Fibroblast of the aortic adventitia (primary cell): Measurements from ENCODE around the gene NFE2L1. TPM values are rescaled to one million over a fixed set of nuclear protein-coding genes. Genes with fewer than 3 reads are reported as not detected.
A peak's percentile ranks its signal among the peaks of the same experiment; 100 is the strongest.
"Not testable (repeated sequence)": the region's sequence is repeated elsewhere in the genome, so short reads cannot be mapped to it uniquely, and the experiment has no call there.

Experiments used
- DNase-seq: peaks from one replicate; pipeline ENCODE4 v3.0.0-alpha.2; 2010; ENCODE audit warnings: low read depth
- H3K4me3 ChIP-seq: 2 replicates; pipeline ENCODE4 v1.5.1; 2011; ENCODE audit warnings: low read depth, mild to moderate bottlenecking, control low read depth, low read length, moderate library complexity
- CTCF ChIP-seq: IDR thresholded peaks from 2 replicates; pipeline ENCODE4 v1.5.1; 2011; ENCODE audit warnings: mild to moderate bottlenecking, low read length, control low read depth, inconsistent platforms; ENCODE audit not compliant: insufficient read depth
- total RNA-seq: library from RNA; depleted of rRNA; stranded (reverse); fragments of >200 nt; gene quantifications from 2 replicates; pipeline ENCODE4 v1.2.3, GENCODE V29; 2012; ENCODE audit warnings: low replicate concordance

NFE2L1 gene
- total RNA-seq, 1 donor, result 103 TPM

DNA sequence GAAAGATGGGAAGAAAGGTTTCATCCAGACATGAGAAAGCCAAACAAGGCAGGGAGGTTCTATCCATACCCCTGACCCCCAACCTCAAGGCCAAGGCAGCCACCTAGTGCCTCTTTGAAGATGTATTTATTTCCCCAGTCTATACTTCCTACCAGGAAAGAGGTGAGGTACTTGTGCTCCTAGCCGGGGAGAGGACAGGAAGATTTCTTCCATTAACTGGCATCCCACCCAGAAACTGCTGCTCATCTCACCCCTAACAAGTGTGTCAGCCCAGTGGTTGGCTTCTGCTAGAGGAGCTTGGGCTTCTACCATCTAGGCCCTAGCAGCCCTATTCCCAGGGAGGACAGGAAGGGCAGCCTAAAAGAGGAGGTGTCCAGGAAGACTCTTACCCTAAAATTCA, 19.4 kb upstream of the NFE2L1 start:
- TF ChIP-seq CTCF, result no peak
- no peak for DNase-seq
- H3K4me3 ChIP-seq, result no peak overlapping the region

- peak; percentile 76 for DNase-seq
- no peak for TF ChIP-seq CTCF
- no peak overlapping the region for H3K4me3 ChIP-seq
Observed at GRCh38 chr17:48030531-48030930, 17.6 kb upstream of the NFE2L1 start.

DNA sequence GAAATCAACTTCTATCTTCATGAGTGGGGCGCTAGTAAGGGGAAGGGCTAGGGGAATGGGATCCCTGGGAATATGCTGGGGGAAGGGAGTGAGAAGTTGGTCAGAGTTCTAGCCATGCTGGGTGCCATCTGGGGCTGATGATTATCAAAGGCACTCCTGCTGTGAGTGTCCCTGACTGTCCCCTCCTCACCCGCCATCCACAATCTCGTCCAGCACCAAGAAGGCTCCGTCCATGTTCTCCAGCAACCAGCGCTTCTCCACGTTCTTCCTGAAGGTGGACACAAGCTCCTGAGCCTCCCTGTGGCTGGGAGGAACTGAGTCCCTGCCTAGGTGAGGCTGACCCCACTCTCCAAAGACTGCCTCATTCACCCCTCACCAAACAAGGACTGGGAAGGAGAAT, 16.2 kb upstream of the NFE2L1 start:
- DNase-seq, result no peak

DNA sequence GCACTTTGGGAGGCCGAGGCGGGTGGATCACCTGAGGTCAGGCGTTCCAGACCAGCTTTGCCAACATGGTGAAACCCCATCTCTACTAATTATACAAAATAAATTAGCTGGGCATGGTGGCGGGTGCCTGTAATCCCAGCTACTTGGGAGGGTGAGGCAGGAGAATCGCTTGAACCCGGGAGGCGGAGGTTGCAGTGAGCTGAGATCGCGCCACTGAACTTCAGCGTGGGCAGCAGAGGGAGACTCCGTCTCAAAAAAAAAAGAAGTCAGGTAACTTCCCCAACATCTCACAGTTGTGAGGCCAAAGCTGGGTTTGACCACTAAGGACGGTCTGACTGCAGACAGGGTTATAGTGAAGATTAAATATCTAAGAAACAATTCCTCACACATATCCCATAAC, 13.4 kb upstream of the NFE2L1 start:
- not testable (repeated sequence) for H3K4me3 ChIP-seq, DNase-seq

More for the DNA sequence above, 16.2 kb upstream of the NFE2L1 start:
- no peak overlapping the region for H3K4me3 ChIP-seq
- no peak for TF ChIP-seq CTCF

DNA sequence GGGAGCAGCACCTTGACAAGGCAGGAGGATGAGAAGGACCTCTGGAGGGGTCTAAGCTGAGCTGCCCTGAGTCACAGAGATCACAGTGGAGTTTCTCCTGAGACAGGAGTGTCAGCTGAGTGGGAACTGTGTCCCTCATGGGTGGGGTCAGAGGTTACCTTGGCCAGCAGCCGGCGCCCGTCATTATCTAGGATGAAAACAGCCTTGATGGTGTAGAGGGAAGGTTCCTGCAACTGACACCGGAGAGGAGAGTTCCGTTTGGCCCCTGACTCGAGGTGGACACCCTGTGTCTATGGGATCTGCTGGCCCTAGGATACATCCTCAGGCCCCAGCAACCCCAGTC, 11.5 kb upstream of the NFE2L1 start:
- peak overlapping the region; percentile 74 for H3K4me3 ChIP-seq
- no peak for TF ChIP-seq CTCF
- no peak for DNase-seq

- peak; percentile 49 for DNase-seq
- TF ChIP-seq CTCF, result peak; percentile 61
- peak within 1 kb of the TSS; percentile 74 for H3K4me3 ChIP-seq
Observed at GRCh38 chr17:48037036-48037837, 10.9 kb upstream of the NFE2L1 start, which contains the start of gene COPZ2. TSS of gene COPZ2 (minus strand) at chr17:48037797. CDS start at chr17:48037777, 20 bp downstream.

DNA sequence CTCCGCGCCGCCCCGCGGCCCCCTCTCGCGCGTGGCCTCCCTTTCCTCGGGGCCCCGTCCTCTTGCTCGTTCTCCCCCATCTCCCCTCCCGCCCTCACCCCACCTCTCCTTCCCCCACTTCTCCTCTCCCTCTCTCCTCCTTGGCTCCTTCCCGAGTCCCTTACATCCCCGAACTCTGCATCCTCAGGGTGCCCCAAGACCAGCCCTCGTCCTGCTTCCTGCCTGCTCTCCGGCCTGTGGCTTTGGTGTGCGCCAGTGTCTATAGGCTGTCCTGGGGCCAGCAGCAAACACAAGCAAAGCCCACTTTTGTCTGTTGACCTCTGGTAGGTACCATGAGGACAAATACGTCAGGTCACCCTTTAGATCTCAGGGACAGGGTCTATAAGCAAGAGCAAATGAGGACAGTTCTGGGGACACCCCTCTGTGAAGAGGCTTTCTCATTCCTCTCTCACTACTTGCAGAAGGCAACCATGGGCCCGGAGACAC, 10.3 kb upstream of the NFE2L1 start:
- DNase-seq, result no peak
- TF ChIP-seq CTCF, result no peak
- H3K4me3 ChIP-seq, result peak overlapping the region; percentile 57
